GM21390 (cell line): ENCODE data around the gene GRB7.
A peak's percentile ranks its signal among the peaks of the same experiment; 100 is the strongest.
"Not testable (repeated sequence)": the region's sequence is repeated elsewhere in the genome, so short reads cannot be mapped to it uniquely, and the experiment has no call there.

ENCODE experiments used
- ATAC-seq: cut with Tn5 transposase; IDR thresholded peaks from one replicate; pipeline ENCODE4 v1.9.1; 2021; ENCODE audit not compliant: unreplicated experiment

Gene GRB7

GRCh38 chr17:39751016-39751543, 13.3 kb downstream of the GRB7 start:
- no peak for ATAC-seq

GRCh38 chr17:39751637-39752036, 13.9 kb downstream of the GRB7 start:
- ATAC-seq: no peak

- no peak for ATAC-seq
Measured at GRCh38 chr17:39752241-39752881, 14.6 kb downstream of the GRB7 start.

GRCh38 chr17:39753514-39754160, 15.9 kb downstream of the GRB7 start:
- peak; percentile 20 for ATAC-seq

GRCh38 chr17:39754161-39754957, 16.6 kb downstream of the GRB7 start:
- peak; percentile 62 for ATAC-seq

- ATAC-seq: no peak
Measured at GRCh38 chr17:39754958-39755553, 17.3 kb downstream of the GRB7 start.

GRCh38 chr17:39755554-39756379, 18.0 kb downstream of the GRB7 start:
- ATAC-seq: no peak

GRCh38 chr17:39756380-39757079, 18.8 kb downstream of the GRB7 start:
- no peak for ATAC-seq

GRCh38 chr17:39757176-39757662, 19.5 kb downstream of the GRB7 start:
- ATAC-seq: no peak

GRCh38 chr17:39757931-39758873, 20.5 kb downstream of the GRB7 start:
- ATAC-seq: no peak

GRCh38 chr17:39759204-39759603, 21.5 kb downstream of the GRB7 start:
- no peak for ATAC-seq

GRCh38 chr17:39761861-39762496, 24.2 kb downstream of the GRB7 start:
- ATAC-seq: no peak

- no peak for ATAC-seq
Measured at GRCh38 chr17:39763051-39763820, 25.5 kb downstream of the GRB7 start.

GRCh38 chr17:39764171-39764570, 26.4 kb downstream of the GRB7 start:
- not testable (repeated sequence) for ATAC-seq

GRCh38 chr17:39765175-39765574, 27.4 kb downstream of the GRB7 start:
- no peak for ATAC-seq

GRCh38 chr17:39765766-39766165, 28.0 kb downstream of the GRB7 start:
- ATAC-seq: no peak

- ATAC-seq: no peak
Measured at GRCh38 chr17:39767147-39767546, 29.4 kb downstream of the GRB7 start.
